Duodenal mucosa (tissue), 2 donors: ENCODE results near the gene TJP1.
"Not testable (repeated sequence)": the region's sequence is repeated elsewhere in the genome, so short reads cannot be mapped to it uniquely, and the experiment has no call there.

Experiments used
- H3K27ac ChIP-seq: one replicate; pipeline ENCODE4 v1.7.0; 2013; ENCODE audit warnings: low read depth, low read length
- H3K27me3 ChIP-seq, 2 donors: one replicate each; pipeline ENCODE4 v1.7.0; 2013; ENCODE audit warnings: low read length in 2 of 2, control low read depth in 1 of 2; ENCODE audit not compliant: insufficient read depth in 2 of 2, control insufficient read depth in 1 of 2
- H3K36me3 ChIP-seq, 2 donors: one replicate each; pipeline ENCODE4 v1.7.0; 2013; ENCODE audit warnings: low read length in 2 of 2, control low read depth in 1 of 2; ENCODE audit not compliant: insufficient read depth in 2 of 2, control insufficient read depth in 1 of 2
- H3K4me1 ChIP-seq, 2 donors: one replicate each; pipeline ENCODE4 v1.7.0; 2013; ENCODE audit warnings: low read length in 2 of 2, control low read depth in 1 of 2; ENCODE audit not compliant: insufficient read depth in 2 of 2, control insufficient read depth in 1 of 2
- H3K4me3 ChIP-seq, 2 donors: one replicate each; pipeline ENCODE4 v1.7.0; 2013; ENCODE audit warnings: low read length in 2 of 2, low read depth in 1 of 2
- H3K9ac ChIP-seq, 2 donors: one replicate each; pipeline ENCODE4 v1.7.0; 2013; ENCODE audit warnings: low read length in 2 of 2, low read depth in 1 of 2
- H3K9me3 ChIP-seq, 2 donors: one replicate each; pipeline ENCODE4 v1.7.0; 2013; ENCODE audit warnings: low read length in 2 of 2, control low read depth in 1 of 2; ENCODE audit not compliant: control insufficient read depth in 1 of 2

Gene TJP1

DNA sequence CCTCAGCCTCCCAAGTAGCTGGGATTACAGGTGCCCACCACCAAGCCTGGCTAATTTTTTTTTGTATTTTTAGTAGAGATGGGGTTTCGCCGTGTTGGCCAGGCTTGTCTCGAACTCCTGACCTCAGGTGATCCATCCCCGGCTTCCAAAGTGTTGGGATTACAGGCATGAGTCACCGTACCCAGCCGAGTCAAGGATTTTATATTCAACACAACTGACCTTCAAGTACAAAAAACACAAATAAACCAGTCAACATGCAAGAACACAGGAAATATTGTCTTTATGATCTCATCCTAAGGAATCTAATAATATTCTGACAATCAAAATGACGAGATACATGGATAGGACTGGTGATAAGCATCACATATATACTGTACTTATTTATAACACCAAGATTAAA lies 37.9 kb downstream of the TJP1 start:
- Histone ChIP-seq H3K27me3 (no peaks in the 10 kb centered on the region), H3K27ac (no peak overlapping the region), H3K36me3 (no peaks in the 10 kb centered on the region), H3K4me3 (no peak overlapping the region), H3K9me3 (no peaks in the 10 kb centered on the region), H3K4me1 (no peaks in the 10 kb centered on the region), H3K9ac (no peak overlapping the region)

GRCh38 chr15:29782816-29783215 lies 39.5 kb downstream of the TJP1 start:
- not testable (repeated sequence) for H3K4me1 ChIP-seq, H3K4me3 ChIP-seq, H3K9ac ChIP-seq, H3K36me3 ChIP-seq, H3K9me3 ChIP-seq, H3K27me3 ChIP-seq, H3K27ac ChIP-seq

GRCh38 chr15:29778382-29778781 lies 43.9 kb downstream of the TJP1 start:
- H3K27me3 ChIP-seq: no peaks in the 10 kb centered on the region
- no peaks in the 10 kb centered on the region for H3K36me3 ChIP-seq
- no peak overlapping the region for H3K9ac ChIP-seq
- no peak overlapping the region for H3K27ac ChIP-seq
- H3K4me1 ChIP-seq: no peaks in the 10 kb centered on the region
- H3K4me3 ChIP-seq: no peak overlapping the region
- H3K9me3 ChIP-seq: no peaks in the 10 kb centered on the region

GRCh38 chr15:29776859-29777258 lies 45.4 kb downstream of the TJP1 start:
- H3K4me1 ChIP-seq: no peaks in the 10 kb centered on the region
- H3K9ac ChIP-seq: no peak overlapping the region
- H3K4me3 ChIP-seq: no peak overlapping the region
- no peaks in the 10 kb centered on the region for H3K9me3 ChIP-seq
- no peaks in the 10 kb centered on the region for H3K36me3 ChIP-seq
- H3K27ac ChIP-seq: no peak overlapping the region
- no peaks in the 10 kb centered on the region for H3K27me3 ChIP-seq

DNA sequence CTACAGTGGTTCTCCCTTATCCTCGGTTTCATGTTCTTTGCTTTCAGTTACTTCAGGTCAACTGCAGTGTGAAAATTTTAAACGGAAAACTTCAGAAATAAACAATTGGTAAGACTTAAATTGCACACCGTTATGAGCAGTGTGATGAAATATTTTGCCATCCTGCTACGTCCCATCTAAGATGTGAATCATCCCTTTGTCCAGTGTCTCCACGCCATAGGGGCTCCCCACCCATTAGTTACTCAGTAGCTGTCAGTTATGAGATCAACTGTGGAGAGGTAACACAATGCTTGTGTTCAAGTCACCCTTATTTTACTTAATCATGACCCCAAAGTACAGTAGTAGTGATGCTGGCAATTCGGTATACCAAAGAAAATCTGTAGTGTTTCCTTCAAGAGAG lies 47.4 kb downstream of the TJP1 start:
- H3K27ac ChIP-seq: no peak overlapping the region
- H3K27me3 ChIP-seq: no peaks in the 10 kb centered on the region
- H3K4me1 ChIP-seq: no peaks in the 10 kb centered on the region
- peaks cover 0 to 7% of the 10 kb centered on the region in 2 donors for H3K36me3 ChIP-seq
- no peak overlapping the region for H3K4me3 ChIP-seq
- H3K9me3 ChIP-seq: no peaks in the 10 kb centered on the region
- H3K9ac ChIP-seq: no peak overlapping the region

- Histone ChIP-seq H3K9ac (no peak overlapping the region), H3K4me3 (no peak overlapping the region), H3K27ac (no peak overlapping the region), H3K27me3 (no peaks in the 10 kb centered on the region), H3K36me3 (peaks cover 0 to 10% of the 10 kb centered on the region in 2 donors), H3K4me1 (peaks cover 0 to 9% of the 10 kb centered on the region in 2 donors), H3K9me3 (no peaks in the 10 kb centered on the region)
Observed at GRCh38 chr15:29773816-29774215, 48.5 kb downstream of the TJP1 start.

DNA sequence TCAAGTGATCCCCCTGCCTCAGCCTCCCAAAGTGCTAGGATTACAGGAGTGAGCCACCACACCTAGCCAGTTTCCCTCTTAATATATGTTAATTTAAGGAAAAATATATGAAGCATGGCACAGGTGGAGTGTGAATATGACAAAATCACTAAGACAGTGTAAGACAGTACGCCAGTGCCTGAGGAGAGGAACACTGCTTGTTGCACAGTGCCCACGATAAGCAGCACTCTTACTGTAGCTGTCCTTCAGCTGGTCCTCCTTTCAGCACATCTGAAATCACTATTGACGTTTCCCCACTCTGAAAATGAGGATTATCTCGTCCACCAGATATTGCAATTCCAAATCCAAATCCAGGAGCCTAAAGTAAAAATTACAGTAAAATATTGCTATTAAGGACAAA lies 49.3 kb downstream of the TJP1 start:
- Histone ChIP-seq H3K27ac (no peak overlapping the region), H3K9ac (no peak overlapping the region), H3K36me3 (peaks cover 0 to 10% of the 10 kb centered on the region in 2 donors), H3K27me3 (no peaks in the 10 kb centered on the region), H3K4me3 (no peak overlapping the region), H3K9me3 (no peaks in the 10 kb centered on the region), H3K4me1 (peaks cover 0 to 10% of the 10 kb centered on the region in 2 donors)

DNA sequence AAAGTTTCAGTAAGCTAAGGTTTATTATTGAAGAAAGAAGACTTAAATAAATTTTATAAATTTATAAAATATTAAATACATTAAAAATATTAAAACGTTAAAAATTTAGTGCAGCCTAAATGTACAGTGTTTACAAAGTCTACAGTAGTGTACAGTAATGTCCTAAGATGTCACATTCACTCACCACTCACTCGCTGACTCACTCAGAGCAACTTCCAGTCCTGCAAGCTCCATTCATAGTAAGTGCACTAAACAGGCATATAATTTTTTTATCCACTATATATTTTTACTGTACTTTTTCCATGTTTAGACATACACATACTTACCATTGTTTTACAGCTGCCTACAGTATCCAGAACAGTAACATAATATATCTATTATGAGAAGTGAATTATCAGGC lies 51.5 kb downstream of the TJP1 start:
- no peak overlapping the region for H3K4me3 ChIP-seq

DNA sequence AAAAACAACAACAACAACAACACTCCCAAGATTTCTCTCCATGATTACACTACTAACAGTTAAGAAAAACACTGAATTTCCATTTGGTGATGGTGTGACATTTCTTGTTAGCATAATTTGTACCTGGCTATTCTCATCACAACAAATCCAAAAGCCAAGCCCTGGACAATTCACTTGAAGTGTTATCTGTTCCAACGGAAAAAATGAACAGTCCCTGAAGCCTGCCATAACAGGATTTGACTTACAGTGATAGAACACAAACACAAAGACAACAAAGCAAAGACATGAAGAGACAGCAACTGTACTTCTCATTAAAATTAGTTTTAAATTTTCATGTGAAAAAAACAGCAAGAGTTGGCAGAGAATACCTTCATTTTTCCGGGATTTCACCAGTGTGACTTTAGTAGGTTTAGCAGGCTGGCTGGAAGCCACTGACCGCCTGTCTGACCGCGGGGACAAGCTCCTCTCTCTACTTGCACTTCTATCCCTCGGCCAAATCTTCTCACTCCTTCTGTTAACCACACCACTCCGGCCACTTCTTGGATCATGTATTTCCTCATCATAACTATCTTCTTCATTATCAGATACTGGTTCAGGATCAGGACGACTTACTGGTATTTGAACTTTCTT lies 56.3 kb downstream of the TJP1 start:
- H3K4me3 ChIP-seq: no peak overlapping the region
- H3K9me3 ChIP-seq: no peaks in the 10 kb centered on the region
- peaks cover 5 to 46% of the 10 kb centered on the region in 2 donors for H3K36me3 ChIP-seq
- H3K9ac ChIP-seq: no peak overlapping the region
- peaks cover 0 to 10% of the 10 kb centered on the region in 2 donors for H3K4me1 ChIP-seq
- no peaks in the 10 kb centered on the region for H3K27me3 ChIP-seq
- no peak overlapping the region for H3K27ac ChIP-seq

More for the DNA sequence above, 51.5 kb downstream of the TJP1 start:
- H3K9ac ChIP-seq: no peak overlapping the region
- H3K36me3 ChIP-seq: peaks cover 0 to 23% of the 10 kb centered on the region in 2 donors
- H3K4me1 ChIP-seq: peaks cover 0 to 10% of the 10 kb centered on the region in 2 donors
- H3K27me3 ChIP-seq: no peaks in the 10 kb centered on the region
- no peaks in the 10 kb centered on the region for H3K9me3 ChIP-seq
- H3K27ac ChIP-seq: no peak overlapping the region

GRCh38 chr15:29765234-29765841 lies 56.9 kb downstream of the TJP1 start:
- peaks cover 0 to 10% of the 10 kb centered on the region in 2 donors for H3K4me1 ChIP-seq
- no peaks in the 10 kb centered on the region for H3K27me3 ChIP-seq
- no peak overlapping the region for H3K4me3 ChIP-seq
- no peaks in the 10 kb centered on the region for H3K9me3 ChIP-seq
- H3K36me3 ChIP-seq: peaks cover 5 to 48% of the 10 kb centered on the region in 2 donors
- H3K9ac ChIP-seq: no peak overlapping the region
- no peak overlapping the region for H3K27ac ChIP-seq
